NB4 (cell line): ENCODE results near the gene DCTN2.

Experiments used
- DNase-seq: peaks from one replicate; pipeline ENCODE4 v3.0.0; 2010; ENCODE audit warnings: low read depth
- H3K4me3 ChIP-seq: one replicate; pipeline ENCODE4 v1.5.1; 2011; ENCODE audit warnings: mild to moderate bottlenecking, low read depth, low read length, moderate library complexity
- CTCF ChIP-seq: IDR thresholded peaks from one replicate; pipeline ENCODE4 v1.5.1; 2012; ENCODE audit warnings: low read depth, low read length
- MYC ChIP-seq: IDR thresholded peaks from 2 replicates; pipeline ENCODE4 v1.6.1; 2011; ENCODE audit warnings: low read depth, low read length
- POLR2A ChIP-seq: IDR thresholded peaks from 2 replicates; pipeline ENCODE4 v1.6.1; 2011; ENCODE audit warnings: mild to moderate bottlenecking; ENCODE audit not compliant: insufficient read length; ENCODE audit errors: extremely low read depth
- TF ChIP-seq, protein P1 (sequence below): IDR thresholded peaks from 2 replicates; pipeline ENCODE4 v1.6.1; 2011; ENCODE audit warnings: low read depth, low read length

The DCTN2 gene

GRCh38 chr12:57533108-57533507 is 13.9 kb downstream of the DCTN2 start:
- no peak for DNase-seq
- TF ChIP-seq POLR2A (no peak), CTCF (no peak), MYC (no peak)
- TF ChIP-seq, protein P1, sequence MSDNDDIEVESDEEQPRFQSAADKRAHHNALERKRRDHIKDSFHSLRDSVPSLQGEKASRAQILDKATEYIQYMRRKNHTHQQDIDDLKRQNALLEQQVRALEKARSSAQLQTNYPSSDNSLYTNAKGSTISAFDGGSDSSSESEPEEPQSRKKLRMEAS, result no peak
- H3K4me3 ChIP-seq, result no peak overlapping the region

DNA sequence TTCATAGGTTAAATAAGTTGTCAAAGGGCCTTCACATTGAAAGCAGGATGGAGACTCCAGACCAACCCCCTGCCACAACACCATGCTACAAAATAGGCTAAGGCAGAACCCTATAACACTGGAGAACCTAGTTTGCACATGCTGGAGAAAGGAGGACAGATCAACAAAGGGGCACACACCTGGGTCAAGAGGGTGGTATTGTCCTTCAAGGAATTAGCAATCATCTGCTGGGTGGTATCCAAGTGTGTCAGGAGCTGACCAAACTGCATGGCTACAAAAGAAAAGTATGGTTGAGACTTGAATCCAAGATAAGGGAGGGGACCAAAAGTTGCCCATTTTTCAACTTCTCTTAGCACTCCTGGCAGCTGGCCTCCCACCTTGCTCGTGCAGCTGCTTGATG is 15.2 kb downstream of the DCTN2 start:
- DNase-seq, result no peak
- H3K4me3 ChIP-seq, result no peak overlapping the region
- TF ChIP-seq MYC (no peak), POLR2A (no peak), CTCF (no peak)
- TF ChIP-seq, protein P1, result no peak

- no peak for DNase-seq
- no peak for TF ChIP-seq CTCF
- TF ChIP-seq, protein P1, result no peak
- no peak for TF ChIP-seq MYC
- no peak for TF ChIP-seq POLR2A
- no peak overlapping the region for H3K4me3 ChIP-seq
Measured at GRCh38 chr12:57530396-57531142, 16.4 kb downstream of the DCTN2 start.

GRCh38 chr12:57529831-57530230 is 17.2 kb downstream of the DCTN2 start:
- H3K4me3 ChIP-seq, result no peak overlapping the region
- TF ChIP-seq, protein P1, result no peak
- TF ChIP-seq MYC, result no peak
- TF ChIP-seq CTCF, result no peak
- no peak for TF ChIP-seq POLR2A
- DNase-seq, result no peak

- DNase-seq, result no peak
- TF ChIP-seq POLR2A, result no peak
- TF ChIP-seq, protein P1, result no peak
- no peak for TF ChIP-seq CTCF
- no peak for TF ChIP-seq MYC
- H3K4me3 ChIP-seq, result no peak overlapping the region
Measured at GRCh38 chr12:57528831-57529555, 18.0 kb downstream of the DCTN2 start.
